PC-9 (cell line): ENCODE data around the gene THBS1. TPM values are rescaled to one million over a fixed set of nuclear protein-coding genes. Genes with fewer than 3 reads are reported as not detected.

Experiments used
- BruUV-seq: library from RNA; stranded (reverse); fragments of 400-500 nt; replicated peaks from 2 replicates; lab custom pipeline; 2021; lab: Mats Ljungman, UMichigan
- CTCF ChIA-PET: fragments of 300-600 bp; sonication (Branson Sonifier 250); formaldehyde crosslinking; loops from one replicate; lab custom pipeline; 2022; ENCODE audit warnings: antibody characterized with exemption; lab: Charles Lee
- POLR2A ChIA-PET: fragments of 300-600 bp; sonication (Branson Sonifier 250); formaldehyde crosslinking; loops from one replicate; lab custom pipeline; 2022; ENCODE audit warnings: antibody characterized with exemption; ENCODE audit not compliant: unreplicated experiment; lab: Charles Lee
- DNase-seq, 2 experiments: peaks; one replicate each; pipeline versions ENCODE4 v3.0.0 to v3.0.0-alpha.2; 2015 to 2022; ENCODE audit warnings: mixed read lengths in 1 of 2
- H2AFZ ChIP-seq: fragments of 200-600 bp; sonication (generic); 2 replicates; pipeline ENCODE4 v1.8.1; 2017; ENCODE audit warnings: antibody characterized with exemption
- H3F3A ChIP-seq: fragments of 200-600 bp; sonication (generic); 2 replicates; pipeline ENCODE4 v1.8.1; 2017; ENCODE audit warnings: antibody characterized with exemption, mild to moderate bottlenecking, low read depth; ENCODE audit not compliant: insufficient read depth
- H3K27ac ChIP-seq: fragments of 200-600 bp; sonication (generic); 2 replicates; pipeline ENCODE4 v1.6.1; 2016; ENCODE audit warnings: mixed run types
- H3K27me3 ChIP-seq: fragments of 200-600 bp; sonication (generic); 2 replicates; pipeline ENCODE4 v1.6.1; 2016; ENCODE audit warnings: low read depth, mixed run types; ENCODE audit not compliant: insufficient read depth
- H3K36me3 ChIP-seq: fragments of 200-600 bp; sonication (generic); 2 replicates; pipeline ENCODE4 v1.6.1; 2016; ENCODE audit warnings: low read depth, mixed run types
- H3K4me1 ChIP-seq: fragments of 200-600 bp; sonication (generic); replicated peaks from 2 replicates; pipeline ENCODE4 v1.6.1; 2016; ENCODE audit warnings: mixed run types; ENCODE audit not compliant: insufficient read depth
- H3K4me2 ChIP-seq: fragments of 200-600 bp; sonication (generic); 2 replicates; pipeline ENCODE4 v1.6.1; 2017; ENCODE audit warnings: mixed run types
- H3K4me3 ChIP-seq: fragments of 200-600 bp; sonication (generic); 2 replicates; pipeline ENCODE4 v1.6.1; 2016; ENCODE audit warnings: mixed run types
- H3K79me2 ChIP-seq: fragments of 200-600 bp; sonication (generic); 2 replicates; pipeline ENCODE4 v1.6.1; 2017; ENCODE audit warnings: low read depth, mixed run types
- H3K9me2 ChIP-seq: fragments of 200-600 bp; sonication (generic); 2 replicates; pipeline ENCODE4 v1.8.1; 2017; ENCODE audit warnings: mild to moderate bottlenecking; ENCODE audit not compliant: insufficient read depth
- H3K9me3 ChIP-seq: fragments of 200-600 bp; sonication (generic); 2 replicates; pipeline ENCODE4 v1.8.1; 2016; ENCODE audit warnings: low read depth; ENCODE audit not compliant: insufficient read depth
- H4K20me1 ChIP-seq: fragments of 200-600 bp; sonication (generic); 2 replicates; pipeline ENCODE4 v1.8.1; 2017; ENCODE audit not compliant: insufficient read depth
- EZH2 ChIP-seq: fragments of 200-600 bp; sonication (generic); IDR thresholded peaks from 2 replicates; pipeline ENCODE4 v1.8.0; 2017; ENCODE audit warnings: antibody characterized with exemption, low read depth
- intact Hi-C: fragments of 100-400 bp; cut with micrococcal nuclease; formaldehyde crosslinking; loops from one replicate; pipeline ENCODE4 v1.10.0; 2022; ENCODE audit not compliant: unreplicated experiment
- total RNA-seq: library from RNA; stranded (reverse); gene quantifications from 2 replicates; pipeline ENCODE4 v1.2.3, GENCODE V29; 2021
- TF ChIP-seq, protein P1 (sequence below): fragments of 200-600 bp; sonication (generic); conservative IDR thresholded peaks from 2 replicates; pipeline ENCODE4 v1.6.1; 2017; ENCODE audit warnings: mixed run types, antibody characterized with exemption, mild to moderate bottlenecking, moderate library complexity

The THBS1 gene
- total RNA-seq, 1 experiment from 2014 or later: 406 TPM

DNA sequence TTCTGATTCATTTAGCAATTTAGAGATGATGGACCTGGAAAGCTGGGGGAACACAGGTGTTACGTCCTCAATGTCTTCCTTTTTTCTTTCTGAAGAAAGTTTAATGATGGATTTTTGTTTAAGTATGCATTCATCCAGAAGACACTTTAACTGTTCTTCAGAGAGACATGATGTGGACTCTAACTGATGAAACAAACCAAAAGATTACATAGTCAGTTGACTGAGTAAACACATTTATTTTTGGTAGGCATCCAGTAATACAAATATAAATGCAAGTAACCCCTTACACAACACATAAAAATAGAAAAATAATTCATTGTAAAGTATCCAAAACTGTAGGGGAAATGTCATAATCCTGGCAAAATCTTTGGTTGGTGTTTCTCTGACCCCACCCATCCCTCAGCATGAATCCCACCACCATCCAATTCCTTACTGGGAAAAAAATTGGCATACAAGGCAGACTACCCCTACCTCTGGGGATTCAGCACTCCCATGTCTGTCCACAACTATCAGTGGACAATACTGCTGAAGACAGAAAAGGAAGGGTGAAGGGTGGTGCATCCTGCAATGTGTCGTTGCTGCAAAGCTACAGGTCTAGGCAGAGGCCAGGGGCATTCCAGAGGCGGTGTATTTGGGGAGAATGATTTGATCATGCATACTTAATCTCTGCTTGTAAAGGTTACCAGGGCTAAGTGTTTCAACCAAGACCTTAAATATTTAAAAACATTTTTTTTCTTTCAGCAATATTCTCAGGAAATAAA, 37.4 kb downstream of the THBS1 start:
- Histone ChIP-seq H4K20me1 (no peaks in the 10 kb centered on the region), H3K9me3 (no peaks in the 10 kb centered on the region), H3K4me2 (no peak overlapping the region), H3K27me3 (no peaks in the 10 kb centered on the region), H3F3A (no peaks in the 10 kb centered on the region), H3K79me2 (no peaks in the 10 kb centered on the region), H3K36me3 (no peaks in the 10 kb centered on the region), H3K27ac (no peak overlapping the region), H2AFZ (no peak overlapping the region), H3K9me2 (no peaks in the 10 kb centered on the region), H3K4me3 (no peak overlapping the region), H3K4me1 (no peaks in the 10 kb centered on the region)
- intact Hi-C loops: no loop called here
- no TSS peak for BruUV-seq
- CTCF ChIA-PET: no interaction called here
- POLR2A ChIA-PET: no interaction called here
- no peak for DNase-seq
- TF ChIP-seq, protein P1, sequence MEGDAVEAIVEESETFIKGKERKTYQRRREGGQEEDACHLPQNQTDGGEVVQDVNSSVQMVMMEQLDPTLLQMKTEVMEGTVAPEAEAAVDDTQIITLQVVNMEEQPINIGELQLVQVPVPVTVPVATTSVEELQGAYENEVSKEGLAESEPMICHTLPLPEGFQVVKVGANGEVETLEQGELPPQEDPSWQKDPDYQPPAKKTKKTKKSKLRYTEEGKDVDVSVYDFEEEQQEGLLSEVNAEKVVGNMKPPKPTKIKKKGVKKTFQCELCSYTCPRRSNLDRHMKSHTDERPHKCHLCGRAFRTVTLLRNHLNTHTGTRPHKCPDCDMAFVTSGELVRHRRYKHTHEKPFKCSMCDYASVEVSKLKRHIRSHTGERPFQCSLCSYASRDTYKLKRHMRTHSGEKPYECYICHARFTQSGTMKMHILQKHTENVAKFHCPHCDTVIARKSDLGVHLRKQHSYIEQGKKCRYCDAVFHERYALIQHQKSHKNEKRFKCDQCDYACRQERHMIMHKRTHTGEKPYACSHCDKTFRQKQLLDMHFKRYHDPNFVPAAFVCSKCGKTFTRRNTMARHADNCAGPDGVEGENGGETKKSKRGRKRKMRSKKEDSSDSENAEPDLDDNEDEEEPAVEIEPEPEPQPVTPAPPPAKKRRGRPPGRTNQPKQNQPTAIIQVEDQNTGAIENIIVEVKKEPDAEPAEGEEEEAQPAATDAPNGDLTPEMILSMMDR: no peak
- TF ChIP-seq EZH2: no peak

DNA sequence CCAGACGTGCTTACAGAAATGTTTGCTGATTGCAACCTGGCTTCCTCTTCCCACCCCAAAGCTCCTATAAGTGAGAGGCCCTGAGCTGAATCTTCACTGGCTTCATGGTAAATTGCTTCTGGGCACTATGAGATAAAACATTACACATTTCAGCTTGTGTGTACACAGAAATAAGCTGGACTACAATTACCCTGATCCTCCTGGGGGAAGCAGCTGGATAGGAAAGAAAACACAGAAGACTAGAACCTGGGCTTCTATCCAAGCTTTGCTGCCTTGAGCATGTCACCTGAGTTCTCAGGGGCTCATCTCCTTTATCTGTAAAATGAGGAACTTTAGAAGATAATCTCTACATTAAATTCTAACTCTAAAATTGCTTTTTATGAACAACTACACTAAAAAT, 40.3 kb downstream of the THBS1 start:
- H3K27me3 ChIP-seq: no peaks in the 10 kb centered on the region
- TF ChIP-seq EZH2: no peak
- TF ChIP-seq, protein P1: no peak
- POLR2A ChIA-PET: no interaction called here
- no peaks in the 10 kb centered on the region for H3K79me2 ChIP-seq
- H3K4me2 ChIP-seq: no peak overlapping the region
- intact Hi-C loops: no loop called here
- H3K4me3 ChIP-seq: no peak overlapping the region
- H3K9me3 ChIP-seq: no peaks in the 10 kb centered on the region
- CTCF ChIA-PET: no interaction called here
- H4K20me1 ChIP-seq: no peaks in the 10 kb centered on the region
- no peak for DNase-seq
- no peaks in the 10 kb centered on the region for H3K9me2 ChIP-seq
- no peak overlapping the region for H2AFZ ChIP-seq
- H3K27ac ChIP-seq: no peak overlapping the region
- peaks cover 12% of the 10 kb centered on the region for H3K4me1 ChIP-seq
- no TSS peak for BruUV-seq
- H3K36me3 ChIP-seq: no peaks in the 10 kb centered on the region
- peaks cover 4% of the 10 kb centered on the region; the same call in 1 of the 2 replicates for H3F3A ChIP-seq

DNA sequence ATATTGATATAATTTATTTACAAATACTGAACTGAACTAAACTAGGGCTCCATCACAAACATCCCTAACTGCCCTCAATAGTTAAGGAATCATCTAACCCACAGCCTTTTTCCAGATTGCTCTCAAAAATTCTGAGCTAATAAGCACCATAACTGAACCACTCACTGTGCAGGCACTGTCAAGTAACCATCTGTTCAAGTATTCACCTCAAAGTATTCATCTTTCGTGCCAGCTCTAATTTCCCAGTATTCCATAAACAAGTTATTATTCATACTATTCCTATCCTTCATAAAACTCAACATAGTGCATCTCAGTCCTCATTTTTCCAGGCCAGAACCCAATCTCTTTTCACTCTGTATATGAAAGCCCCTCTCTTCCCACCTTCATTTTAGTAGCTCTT, 41.1 kb downstream of the THBS1 start:
- intact Hi-C loops: no loop called here

More for the DNA sequence above, 41.1 kb downstream of the THBS1 start:
- peaks cover 12% of the 10 kb centered on the region for H3K4me1 ChIP-seq
- H3F3A ChIP-seq: peaks cover 4% of the 10 kb centered on the region; the same call in 1 of the 2 replicates
- H3K9me2 ChIP-seq: no peaks in the 10 kb centered on the region
- no peak overlapping the region for H3K4me3 ChIP-seq
- DNase-seq: no peak
- no peaks in the 10 kb centered on the region for H3K27me3 ChIP-seq
- no peak for TF ChIP-seq EZH2
- TF ChIP-seq, protein P1: no peak
- no TSS peak for BruUV-seq
- H2AFZ ChIP-seq: no peak overlapping the region
- no peaks in the 10 kb centered on the region for H3K36me3 ChIP-seq
- no peaks in the 10 kb centered on the region for H3K79me2 ChIP-seq
- H3K9me3 ChIP-seq: no peaks in the 10 kb centered on the region
- H3K4me2 ChIP-seq: no peak overlapping the region
- no peaks in the 10 kb centered on the region for H4K20me1 ChIP-seq
- H3K27ac ChIP-seq: no peak overlapping the region
- ChIA-PET CTCF (no interaction called here), POLR2A (no interaction called here)
